Karpas-422 (cell line): ENCODE measurements around the gene TMTC2. TPM values are rescaled to one million over a fixed set of nuclear protein-coding genes. Genes with fewer than 3 reads are reported as not detected.

Source experiments
- DNase-seq: peaks from one replicate; pipeline ENCODE4 v3.0.0-alpha.2; 2015
- H2AFZ ChIP-seq: fragments of 200-600 bp; sonication (generic); 2 replicates; pipeline ENCODE4 v1.6.1; 2014; ENCODE audit warnings: antibody characterized with exemption, low read length, mixed read lengths
- H3K27ac ChIP-seq: fragments of 200-600 bp; sonication (generic); 2 replicates; pipeline ENCODE4 v1.5.1; 2014; ENCODE audit warnings: mild to moderate bottlenecking, low read length, moderate library complexity
- H3K27me3 ChIP-seq: fragments of 200-600 bp; sonication (generic); 2 replicates; pipeline ENCODE4 v1.6.1; 2014; ENCODE audit warnings: low read length, mixed read lengths
- H3K36me3 ChIP-seq: fragments of 200-600 bp; sonication (generic); 2 replicates; pipeline ENCODE4 v1.6.1; 2014; ENCODE audit warnings: low read length, mixed read lengths; ENCODE audit not compliant: insufficient read depth
- H3K4me1 ChIP-seq: fragments of 200-600 bp; sonication (generic); 2 replicates; pipeline ENCODE4 v1.6.1; 2014; ENCODE audit warnings: mild to moderate bottlenecking, low read length, mixed read lengths
- H3K4me2 ChIP-seq: fragments of 200-600 bp; sonication (generic); 2 replicates; pipeline ENCODE4 v1.6.1; 2014; ENCODE audit warnings: low read length, low read depth, mild to moderate bottlenecking; ENCODE audit not compliant: poor library complexity, severe bottlenecking
- H3K4me3 ChIP-seq: fragments of 200-600 bp; sonication (generic); 2 replicates; pipeline ENCODE4 v1.5.1; 2014; ENCODE audit warnings: mild to moderate bottlenecking, antibody characterized with exemption, low read length, mixed read lengths
- H3K79me2 ChIP-seq: fragments of 200-600 bp; sonication (generic); 2 replicates; pipeline ENCODE4 v1.6.1; 2014; ENCODE audit warnings: mild to moderate bottlenecking, low read length, mixed read lengths
- H3K9ac ChIP-seq: fragments of 200-600 bp; sonication (generic); 2 replicates; pipeline ENCODE4 v1.6.0; 2014; ENCODE audit warnings: low read length
- H3K9me2 ChIP-seq: fragments of 200-600 bp; sonication (generic), shearing (Covaris generic); replicated peaks from 2 replicates; pipeline ENCODE4 v1.6.0; 2014; ENCODE audit warnings: mild to moderate bottlenecking, low read length, moderate library complexity; ENCODE audit not compliant: insufficient read depth
- H3K9me3 ChIP-seq: fragments of 300-700, 200-600 bp; sonication (generic); 2 replicates; pipeline ENCODE4 v1.6.1; 2014; ENCODE audit warnings: low read length, mixed read lengths
- H4K20me1 ChIP-seq: fragments of 200-600 bp; sonication (generic); 2 replicates; pipeline ENCODE4 v1.6.1; 2014; ENCODE audit warnings: mild to moderate bottlenecking, antibody characterized with exemption, low read length, low read depth; ENCODE audit not compliant: insufficient read depth
- total RNA-seq: library from RNA; depleted of rRNA; stranded (reverse); fragments of >200 nt; shearing (Covaris generic); gene quantifications from 2 replicates; pipeline ENCODE4 v1.2.3, GENCODE V29; 2014; ENCODE audit warnings: low replicate concordance

The TMTC2 gene
- total RNA-seq, 1 experiment from 2014 or later: 5.0 TPM

GRCh38 chr12:83005534-83006197 is 319.0 kb downstream of the TMTC2 start:
- Histone ChIP-seq H2AFZ (no peak overlapping the region), H3K9me3 (no peaks in the 10 kb centered on the region), H3K36me3 (no peaks in the 10 kb centered on the region), H3K4me1 (no peaks in the 10 kb centered on the region), H3K79me2 (no peaks in the 10 kb centered on the region), H3K27me3 (no peaks in the 10 kb centered on the region), H3K9me2 (no peaks in the 10 kb centered on the region), H3K27ac (no peak overlapping the region), H4K20me1 (no peaks in the 10 kb centered on the region), H3K4me3 (no peak overlapping the region), H3K9ac (no peak overlapping the region), H3K4me2 (no peak overlapping the region)
- DNase-seq: no peak

- Histone ChIP-seq H2AFZ (no peak overlapping the region), H3K27ac (no peak overlapping the region)
Measured at GRCh38 chr12:83008703-83009102, 322.0 kb downstream of the TMTC2 start.

GRCh38 chr12:83010169-83010804 is 323.6 kb downstream of the TMTC2 start:
- Histone ChIP-seq H4K20me1 (no peaks in the 10 kb centered on the region), H3K27ac (no peak overlapping the region), H3K9me3 (0 out of 2 replicates have a peak, but pooled peaks cover 3% of the 10 kb centered on the region), H3K27me3 (no peaks in the 10 kb centered on the region), H3K4me1 (no peaks in the 10 kb centered on the region), H3K4me3 (no peak overlapping the region), H2AFZ (no peak overlapping the region), H3K36me3 (no peaks in the 10 kb centered on the region), H3K79me2 (no peaks in the 10 kb centered on the region), H3K9me2 (no peaks in the 10 kb centered on the region), H3K9ac (no peak overlapping the region), H3K4me2 (no peak overlapping the region)
- DNase-seq: no peak

More at GRCh38 chr12:83008703-83009102, 322.0 kb downstream of the TMTC2 start:
- H3K4me3 ChIP-seq: no peak overlapping the region
- H3K79me2 ChIP-seq: no peaks in the 10 kb centered on the region
- H3K9ac ChIP-seq: no peak overlapping the region
- no peaks in the 10 kb centered on the region for H3K27me3 ChIP-seq
- 0 out of 2 replicates have a peak, but pooled peaks cover 3% of the 10 kb centered on the region for H3K9me3 ChIP-seq
- no peaks in the 10 kb centered on the region for H4K20me1 ChIP-seq
- H3K9me2 ChIP-seq: no peaks in the 10 kb centered on the region
- H3K36me3 ChIP-seq: no peaks in the 10 kb centered on the region
- no peak for DNase-seq
- H3K4me2 ChIP-seq: no peak overlapping the region
- H3K4me1 ChIP-seq: no peaks in the 10 kb centered on the region

- no peaks in the 10 kb centered on the region for H3K27me3 ChIP-seq
- H4K20me1 ChIP-seq: no peaks in the 10 kb centered on the region
- no peak overlapping the region for H3K9ac ChIP-seq
- no peak overlapping the region for H3K4me3 ChIP-seq
- no peak overlapping the region for H3K4me2 ChIP-seq
- no peaks in the 10 kb centered on the region for H3K79me2 ChIP-seq
- H3K9me3 ChIP-seq: 0 out of 2 replicates have a peak, but pooled peaks cover 3% of the 10 kb centered on the region
- no peaks in the 10 kb centered on the region for H3K9me2 ChIP-seq
- H3K4me1 ChIP-seq: no peaks in the 10 kb centered on the region
- DNase-seq: no peak
- H3K27ac ChIP-seq: no peak overlapping the region
- no peaks in the 10 kb centered on the region for H3K36me3 ChIP-seq
- no peak overlapping the region for H2AFZ ChIP-seq
Measured at GRCh38 chr12:83015390-83016217, 328.9 kb downstream of the TMTC2 start.

- Histone ChIP-seq H3K9me3 (0 out of 2 replicates have a peak, but pooled peaks cover 3% of the 10 kb centered on the region), H3K79me2 (no peaks in the 10 kb centered on the region), H3K36me3 (no peaks in the 10 kb centered on the region), H2AFZ (no peak overlapping the region), H3K27ac (no peak overlapping the region), H3K4me2 (no peak overlapping the region), H3K9ac (no peak overlapping the region), H4K20me1 (no peaks in the 10 kb centered on the region), H3K4me3 (no peak overlapping the region), H3K9me2 (no peaks in the 10 kb centered on the region), H3K4me1 (no peaks in the 10 kb centered on the region), H3K27me3 (no peaks in the 10 kb centered on the region)
- DNase-seq: no peak
Measured at GRCh38 chr12:83016218-83016835, 329.6 kb downstream of the TMTC2 start.

- no peak for DNase-seq
- Histone ChIP-seq H3K9me2 (no peaks in the 10 kb centered on the region), H3K9ac (no peak overlapping the region), H4K20me1 (no peaks in the 10 kb centered on the region), H3K79me2 (no peaks in the 10 kb centered on the region), H3K9me3 (no peaks in the 10 kb centered on the region), H3K4me3 (no peak overlapping the region), H3K4me1 (no peaks in the 10 kb centered on the region), H2AFZ (no peak overlapping the region), H3K4me2 (no peak overlapping the region), H3K27ac (no peak overlapping the region), H3K36me3 (no peaks in the 10 kb centered on the region), H3K27me3 (no peaks in the 10 kb centered on the region)
Measured at GRCh38 chr12:83016991-83017390, 330.3 kb downstream of the TMTC2 start.

GRCh38 chr12:83018088-83018487 is 331.4 kb downstream of the TMTC2 start:
- Histone ChIP-seq H3K9ac (no peak overlapping the region), H4K20me1 (no peaks in the 10 kb centered on the region), H3K9me2 (no peaks in the 10 kb centered on the region), H3K36me3 (no peaks in the 10 kb centered on the region), H3K4me2 (no peak overlapping the region), H3K4me3 (no peak overlapping the region), H2AFZ (no peak overlapping the region), H3K4me1 (no peaks in the 10 kb centered on the region), H3K27me3 (no peaks in the 10 kb centered on the region), H3K9me3 (no peaks in the 10 kb centered on the region), H3K79me2 (no peaks in the 10 kb centered on the region), H3K27ac (no peak overlapping the region)
- no peak for DNase-seq
